ENCODE results near the gene GPR85. TPM values are rescaled to one million over a fixed set of nuclear protein-coding genes. Genes with fewer than 3 reads are reported as not detected.

GPR85 gene
- total RNA-seq, 4 donors from 2014 or later, result 0.16 to 0.27 TPM; not detected in 2

DNA sequence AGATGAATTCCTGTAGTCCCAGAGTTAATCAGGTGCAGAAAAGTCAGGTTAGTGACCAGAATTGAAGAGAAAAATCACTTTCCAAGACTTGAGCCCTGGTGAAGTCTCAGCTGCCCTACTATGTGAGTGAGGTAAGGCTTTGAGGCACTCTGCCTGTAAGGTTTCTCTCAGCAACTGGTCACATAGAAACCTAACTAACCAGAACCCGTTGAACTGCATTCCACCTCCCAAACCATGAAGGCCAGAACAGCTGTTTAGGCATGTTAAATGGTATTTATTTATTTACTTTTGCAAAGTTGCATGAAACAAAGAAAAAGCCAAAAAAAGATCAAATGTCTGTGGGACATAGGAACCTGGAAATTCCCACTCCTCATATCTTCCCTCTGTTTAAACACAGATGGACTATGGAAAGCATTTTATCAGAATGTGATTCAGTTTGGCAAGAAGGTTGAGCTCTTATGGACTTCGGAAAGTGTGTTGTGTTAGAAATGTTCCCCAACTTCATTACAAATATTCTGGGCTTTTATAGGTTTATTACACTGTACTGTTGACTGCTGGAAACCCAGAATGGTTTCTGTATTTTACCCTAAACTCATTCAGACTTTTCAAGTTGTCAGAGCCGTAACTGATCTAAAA, 12.8 kb upstream of the GPR85 start:
- Histone ChIP-seq H3K9me3 (no peaks in the 10 kb centered on the region), H3K27ac (no peak overlapping the region), H3K4me1 (no peaks in the 10 kb centered on the region), H3K36me3 (no peaks in the 10 kb centered on the region), H3K27me3 (no peaks in the 10 kb centered on the region), H3K4me3 (no peak overlapping the region)
- intact Hi-C loops (cut with DNase I; ENCODE audit: low total_unique reads) (no loop called here), in situ Hi-C loops (cut with MboI; ENCODE audit: low pct_ligation_motif_present in 1 of 4, low pct_unique_long_range_greater_than_20kb in 1 of 4, low sequenced_read_pairs in 3 of 4) (no loop called here)
- DNase-seq, result no peak
- 53 to 65% methylated on average over 2 to 3 of the region's 3 CpGs for whole genome bisulfite sequencing, 2 donors (ENCODE audit: low coverage in 1 of 2)
- TF ChIP-seq POLR2A (IDR thresholded peaks at IDR 0.05), result no peak
- no peak for TF ChIP-seq POLR2AphosphoS5 (IDR thresholded peaks at IDR 0.05)
- TF ChIP-seq, protein P1, sequence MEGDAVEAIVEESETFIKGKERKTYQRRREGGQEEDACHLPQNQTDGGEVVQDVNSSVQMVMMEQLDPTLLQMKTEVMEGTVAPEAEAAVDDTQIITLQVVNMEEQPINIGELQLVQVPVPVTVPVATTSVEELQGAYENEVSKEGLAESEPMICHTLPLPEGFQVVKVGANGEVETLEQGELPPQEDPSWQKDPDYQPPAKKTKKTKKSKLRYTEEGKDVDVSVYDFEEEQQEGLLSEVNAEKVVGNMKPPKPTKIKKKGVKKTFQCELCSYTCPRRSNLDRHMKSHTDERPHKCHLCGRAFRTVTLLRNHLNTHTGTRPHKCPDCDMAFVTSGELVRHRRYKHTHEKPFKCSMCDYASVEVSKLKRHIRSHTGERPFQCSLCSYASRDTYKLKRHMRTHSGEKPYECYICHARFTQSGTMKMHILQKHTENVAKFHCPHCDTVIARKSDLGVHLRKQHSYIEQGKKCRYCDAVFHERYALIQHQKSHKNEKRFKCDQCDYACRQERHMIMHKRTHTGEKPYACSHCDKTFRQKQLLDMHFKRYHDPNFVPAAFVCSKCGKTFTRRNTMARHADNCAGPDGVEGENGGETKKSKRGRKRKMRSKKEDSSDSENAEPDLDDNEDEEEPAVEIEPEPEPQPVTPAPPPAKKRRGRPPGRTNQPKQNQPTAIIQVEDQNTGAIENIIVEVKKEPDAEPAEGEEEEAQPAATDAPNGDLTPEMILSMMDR (IDR thresholded peaks at IDR 0.05), result no peak
- no peak for TF ChIP-seq EP300 (IDR thresholded peaks at IDR 0.05; ENCODE audit: low read depth)

DNA sequence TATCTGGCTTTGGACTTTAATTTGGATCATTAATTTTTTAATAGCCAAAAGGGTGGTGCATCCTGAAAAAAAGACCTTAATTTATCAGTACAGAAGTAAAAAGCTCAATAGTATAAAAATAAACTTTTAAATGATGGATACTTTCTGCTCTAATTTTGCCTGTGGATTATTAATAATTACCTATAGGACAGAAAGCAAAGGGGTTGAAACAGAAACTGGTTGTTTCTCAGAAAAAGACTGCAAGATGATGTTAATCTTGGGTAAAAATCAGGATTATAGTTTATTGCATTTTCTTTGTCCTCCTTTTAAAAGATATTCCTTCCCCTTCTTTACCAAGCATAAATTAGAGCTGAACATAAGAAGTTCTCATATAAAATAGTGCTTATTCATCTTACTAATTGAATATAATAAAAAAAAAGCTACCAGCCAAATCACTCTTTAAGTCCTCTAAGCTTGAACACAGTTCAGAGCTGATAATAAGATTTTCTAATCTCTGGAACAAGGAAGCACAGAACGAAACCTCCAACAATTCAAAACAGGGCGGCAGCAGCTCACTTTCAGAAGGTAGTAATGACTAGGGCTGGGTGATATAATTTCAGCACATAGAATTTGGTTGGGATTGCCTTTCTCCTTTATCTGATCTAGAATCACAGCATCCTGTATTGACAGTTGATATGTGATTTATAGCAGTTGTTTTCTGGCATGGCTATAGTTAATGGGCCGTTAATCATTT, 8.1 kb upstream of the GPR85 start:
- Histone ChIP-seq H3K27ac (no peak overlapping the region), H3K4me1 (no peaks in the 10 kb centered on the region), H3K36me3 (no peaks in the 10 kb centered on the region), H3K27me3 (no peaks in the 10 kb centered on the region), H3K4me3 (no peak overlapping the region), H3K9me3 (no peaks in the 10 kb centered on the region)
- no peak for DNase-seq
- in situ Hi-C loops (cut with MboI; ENCODE audit: low pct_ligation_motif_present in 1 of 4, low pct_unique_long_range_greater_than_20kb in 1 of 4, low sequenced_read_pairs in 3 of 4) (no loop called here), intact Hi-C loops (cut with DNase I; ENCODE audit: low total_unique reads) (no loop called here)
- TF ChIP-seq, protein P1 (IDR thresholded peaks at IDR 0.05), result no peak
- TF ChIP-seq POLR2A (IDR thresholded peaks at IDR 0.05) (no peak), EP300 (IDR thresholded peaks at IDR 0.05; ENCODE audit: low read depth) (no peak), POLR2AphosphoS5 (IDR thresholded peaks at IDR 0.05) (no peak)
- WGBS, 2 donors (ENCODE audit: low coverage in 1 of 2), result 79 to 81% methylated on average over 3 of the region's 3 CpGs

DNA sequence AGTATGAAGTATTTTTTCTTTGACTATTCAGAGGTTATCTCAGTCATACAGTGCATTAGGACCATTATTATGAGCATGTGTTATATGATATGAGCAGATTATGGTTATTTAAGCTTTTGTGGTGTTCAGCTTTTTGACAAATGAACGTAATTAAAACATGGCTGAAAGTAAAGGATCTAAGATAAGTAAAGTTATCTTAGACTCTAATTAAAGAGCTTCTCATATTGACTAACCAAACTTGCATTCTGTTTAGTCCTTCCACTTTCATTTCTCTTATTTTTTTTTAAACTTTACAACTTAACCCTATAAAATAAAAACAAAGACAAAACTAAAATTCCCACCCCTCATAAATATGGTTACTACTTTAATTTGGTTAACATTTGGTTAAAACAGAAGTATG, 6.9 kb upstream of the GPR85 start:
- Histone ChIP-seq H3K4me1 (no peaks in the 10 kb centered on the region), H3K4me3 (no peak overlapping the region), H3K27ac (no peak overlapping the region), H3K9me3 (no peaks in the 10 kb centered on the region), H3K27me3 (no peaks in the 10 kb centered on the region), H3K36me3 (no peaks in the 10 kb centered on the region)
- no peak for DNase-seq
- in situ Hi-C loops (cut with MboI; ENCODE audit: low pct_ligation_motif_present in 1 of 4, low pct_unique_long_range_greater_than_20kb in 1 of 4, low sequenced_read_pairs in 3 of 4) (no loop called here), intact Hi-C loops (cut with DNase I; ENCODE audit: low total_unique reads) (no loop called here)
- whole genome bisulfite sequencing, 2 donors (ENCODE audit: low coverage in 1 of 2), result 65 to 93% methylated on average over 1 of the region's 1 CpG
- TF ChIP-seq POLR2A (IDR thresholded peaks at IDR 0.05) (no peak), EP300 (IDR thresholded peaks at IDR 0.05; ENCODE audit: low read depth) (no peak), POLR2AphosphoS5 (IDR thresholded peaks at IDR 0.05) (no peak)
- TF ChIP-seq, protein P1 (IDR thresholded peaks at IDR 0.05), result no peak

DNA sequence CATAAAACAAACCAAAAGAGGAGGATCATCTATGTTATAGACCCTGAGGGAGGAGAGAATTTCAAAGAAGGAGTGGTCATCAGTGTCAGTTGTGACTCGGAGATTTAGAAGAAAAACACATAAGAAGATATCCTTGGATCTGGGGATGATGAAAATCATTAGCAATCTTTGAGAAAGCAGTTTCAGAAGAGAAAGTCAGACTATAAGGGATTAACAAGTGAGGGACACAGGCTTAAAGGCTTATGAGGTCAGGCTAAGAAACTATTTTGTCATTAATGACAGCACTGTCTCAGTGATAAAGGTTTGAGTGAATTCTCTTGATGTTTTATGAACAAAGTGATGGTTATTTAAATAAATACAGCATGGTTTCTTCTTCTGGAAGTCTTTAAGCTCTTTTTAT, 6.1 kb upstream of the GPR85 start:
- H3K4me1 ChIP-seq, result no peaks in the 10 kb centered on the region
- DNase-seq, result no peak
- H3K9me3 ChIP-seq, result no peaks in the 10 kb centered on the region
- intact Hi-C loops (cut with DNase I; ENCODE audit: low total_unique reads) (no loop called here), in situ Hi-C loops (cut with MboI; ENCODE audit: low pct_ligation_motif_present in 1 of 4, low pct_unique_long_range_greater_than_20kb in 1 of 4, low sequenced_read_pairs in 3 of 4) (no loop called here)
- no peak overlapping the region for H3K4me3 ChIP-seq
- WGBS, 2 donors (ENCODE audit: low coverage in 1 of 2), result 78 to 83% methylated on average over 1 of the region's 1 CpG
- no peaks in the 10 kb centered on the region for H3K36me3 ChIP-seq
- TF ChIP-seq POLR2AphosphoS5 (IDR thresholded peaks at IDR 0.05), result no peak
- no peak for TF ChIP-seq EP300 (IDR thresholded peaks at IDR 0.05; ENCODE audit: low read depth)
- no peaks in the 10 kb centered on the region for H3K27me3 ChIP-seq
- no peak overlapping the region for H3K27ac ChIP-seq

Measured in transverse colon (tissue), 4 donors.